ENCODE results near the gene EXD3.

EXD3 gene

GRCh38 chr9:137446851-137447471 is 24.0 kb upstream of the EXD3 start:
- no peak for DNase-seq

DNA sequence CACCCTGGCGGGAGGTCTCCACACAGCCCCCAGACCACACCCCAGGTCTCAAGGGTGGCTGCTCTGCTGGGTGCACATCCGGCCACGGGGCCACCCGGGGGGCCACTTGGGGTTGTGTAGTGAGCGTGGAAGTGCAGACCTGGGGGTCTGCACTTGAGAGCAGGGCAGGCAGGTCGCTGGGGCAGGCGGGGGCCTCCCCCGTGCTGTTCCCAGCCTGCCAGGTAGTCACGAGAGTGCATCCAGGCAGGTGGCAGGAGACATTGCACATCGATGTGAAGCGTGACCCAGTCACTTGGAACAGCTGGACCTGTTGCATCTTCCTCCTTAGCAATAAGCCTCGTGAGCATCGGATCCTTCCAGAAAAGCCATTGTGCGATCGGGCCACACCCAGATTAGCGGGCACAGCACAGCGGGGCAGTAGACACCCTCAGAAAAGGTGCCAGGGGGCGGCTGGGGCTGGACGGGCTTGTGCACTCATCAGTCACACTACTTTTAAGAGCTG is 23.0 kb upstream of the EXD3 start:
- no peak for DNase-seq

DNA sequence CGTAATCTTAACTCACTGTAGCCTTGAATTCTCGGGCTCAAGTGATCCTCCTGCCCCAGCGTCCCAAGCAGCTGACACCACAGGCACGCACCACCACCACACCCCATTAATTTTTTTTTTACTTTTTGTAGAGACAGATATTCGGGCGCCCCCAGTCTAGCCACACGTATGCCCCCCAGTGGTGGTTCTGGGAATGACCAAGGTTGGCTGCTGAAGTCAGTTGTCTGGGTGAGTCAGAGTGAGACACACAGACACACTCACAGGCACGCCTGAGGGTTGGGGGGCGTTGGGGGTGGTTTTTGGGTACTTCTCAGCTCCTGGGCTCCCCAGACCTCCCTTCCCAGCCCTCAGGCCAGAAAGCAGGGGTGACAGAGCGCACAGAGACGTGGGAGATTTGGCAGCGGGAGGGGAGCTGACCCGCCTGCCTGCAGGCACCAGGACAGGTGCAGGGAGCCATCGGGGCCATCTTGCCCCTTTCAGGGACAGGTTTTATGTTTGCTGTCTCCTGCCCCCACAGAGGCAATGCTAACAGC is 22.4 kb upstream of the EXD3 start:
- peak; percentile 58 to 87 for DNase-seq

GRCh38 chr9:137444106-137444790 is 21.3 kb upstream of the EXD3 start:
- no peak for DNase-seq

GRCh38 chr9:137441935-137442321 is 19.0 kb upstream of the EXD3 start:
- DNase-seq: no peak

- no peak for DNase-seq
These were observed 18.4 kb upstream of the EXD3 start, which contains the start of gene ENTPD8 for GRCh38 chr9:137441289-137441934. Gene ENTPD8 (minus strand): TSS chr9:137441357. CDS start chr9:137438285, 3,072 bp downstream.

DNA sequence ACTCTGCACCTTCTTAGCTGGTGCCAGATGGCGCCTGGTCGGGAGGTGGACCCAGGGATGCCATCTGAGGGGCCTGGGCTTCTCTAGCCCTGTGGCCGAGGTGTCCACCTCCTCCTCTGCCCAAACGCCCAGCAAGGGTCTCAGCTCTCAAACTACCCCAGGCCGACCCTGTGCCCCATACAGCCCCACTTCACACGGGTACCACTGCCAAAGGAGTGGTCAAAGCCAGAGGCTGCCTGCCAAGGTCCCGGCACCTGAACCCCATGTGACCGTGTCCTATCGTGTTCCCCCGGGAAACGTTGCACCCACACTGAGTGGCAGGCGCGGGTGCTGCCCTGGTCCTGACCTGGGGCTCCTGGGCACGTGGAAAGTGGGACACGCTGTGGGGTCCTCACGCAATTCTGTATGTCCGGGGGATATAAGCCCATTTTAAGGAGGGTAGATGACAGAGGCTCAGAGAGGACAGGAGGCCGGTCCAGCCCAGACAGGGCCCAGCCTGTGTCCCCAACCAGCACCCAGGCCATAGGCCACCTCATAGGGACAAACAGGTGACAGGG is 16.3 kb upstream of the EXD3 start:
- no peak for DNase-seq

GRCh38 chr9:137438591-137439157 is 15.7 kb upstream of the EXD3 start:
- no peak for DNase-seq

- no peak for DNase-seq
These were observed 15.0 kb upstream of the EXD3 start for GRCh38 chr9:137437691-137438590.

DNA sequence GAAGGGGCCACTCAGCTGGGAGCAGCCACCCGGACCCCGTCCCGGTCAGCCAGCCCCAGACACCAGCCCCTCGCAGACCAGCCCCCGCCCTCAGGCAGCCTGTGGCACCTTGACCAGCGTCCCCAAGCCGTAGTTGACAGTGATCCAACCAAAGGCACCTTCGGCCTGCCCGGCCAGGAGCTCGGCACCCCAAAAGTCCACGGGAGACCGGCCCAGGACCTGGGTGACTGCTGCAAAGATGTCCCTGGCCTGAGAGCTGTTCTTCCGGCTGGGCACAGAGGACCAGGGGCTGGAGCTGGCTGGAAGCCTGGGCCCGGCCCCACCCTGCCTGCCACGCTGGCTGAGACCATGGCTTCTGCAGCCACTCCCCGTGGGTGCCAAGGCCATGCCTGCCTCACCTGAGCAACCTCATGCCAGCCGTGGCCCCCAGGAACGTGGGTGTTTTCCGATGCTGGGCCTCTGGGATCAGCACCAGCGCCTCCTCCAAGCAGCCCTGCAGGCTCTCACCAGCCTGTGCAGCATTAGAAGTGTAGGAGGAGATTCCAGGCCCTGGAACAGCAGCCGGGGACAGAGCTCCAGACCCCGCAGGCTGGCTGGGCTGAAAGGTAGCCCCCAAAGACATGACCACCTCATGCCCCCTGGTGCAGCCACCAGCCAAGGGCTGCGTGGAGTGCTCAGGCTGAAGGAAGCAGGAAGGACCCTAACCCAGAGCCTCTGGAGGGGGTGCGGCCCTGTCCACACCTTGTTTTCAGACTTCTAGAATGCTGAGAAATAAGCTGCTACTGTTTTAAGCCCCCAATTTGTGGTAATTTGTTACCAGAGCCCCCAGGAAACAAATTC is 14.0 kb upstream of the EXD3 start:
- no peak for DNase-seq

DNA sequence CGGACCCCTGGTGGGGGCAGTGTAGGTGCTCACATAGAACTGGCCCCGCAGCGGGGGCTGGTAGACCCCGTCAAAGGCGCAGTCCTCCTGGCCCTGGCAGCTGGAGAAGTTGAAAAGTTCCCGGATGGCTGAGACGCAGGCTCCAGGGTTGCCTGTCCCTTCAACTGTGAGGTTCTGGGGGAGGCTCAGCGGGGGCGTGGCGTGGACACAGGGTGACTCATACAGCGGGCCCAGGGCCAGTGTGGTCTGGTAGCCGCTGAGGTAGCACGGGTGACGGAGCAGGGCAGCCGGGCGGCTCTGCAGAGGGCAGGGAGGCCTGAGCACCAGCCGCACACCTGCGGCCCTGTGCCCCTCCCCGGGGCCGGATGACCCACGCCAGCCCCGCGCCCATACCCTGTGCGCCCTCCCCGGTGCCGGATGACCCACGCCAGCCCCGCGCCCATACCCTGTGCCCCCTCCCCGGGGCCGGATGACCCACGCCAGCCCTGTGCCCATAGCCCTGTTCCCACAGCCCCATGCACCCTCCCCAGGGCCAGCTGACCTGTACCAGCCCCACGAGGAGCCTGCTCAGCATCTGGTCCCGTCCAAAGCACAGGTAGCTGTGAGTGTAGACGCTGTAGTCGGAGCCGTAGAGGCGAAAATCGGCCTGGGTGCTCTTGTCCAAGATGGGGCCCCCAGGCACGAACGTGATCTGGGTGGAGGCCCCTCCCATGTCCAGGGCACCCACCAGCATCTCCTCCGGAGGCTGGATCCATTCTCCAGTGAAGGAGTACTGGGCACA is 13.2 kb upstream of the EXD3 start:
- DNase-seq: no peak

- DNase-seq: no peak
These were observed 12.5 kb upstream of the EXD3 start for GRCh38 chr9:137435381-137435891.

- no peak for DNase-seq
These were observed 11.8 kb upstream of the EXD3 start for GRCh38 chr9:137434498-137435380.

- DNase-seq: no peak
These were observed 11.0 kb upstream of the EXD3 start for GRCh38 chr9:137433916-137434431.

GRCh38 chr9:137433349-137433915 is 10.5 kb upstream of the EXD3 start:
- DNase-seq: no peak

GRCh38 chr9:137432687-137433348 is 9.9 kb upstream of the EXD3 start:
- no peak for DNase-seq

- no peak for DNase-seq
These were observed 8.5 kb upstream of the EXD3 start for GRCh38 chr9:137431416-137431931.

All from bone marrow (tissue), 2 donors.